HCT116 (cell line): ENCODE measurements around the gene HLA-E. TPM values are rescaled to one million over a fixed set of nuclear protein-coding genes. Genes with fewer than 3 reads are reported as not detected.

Experiments used
- ATAC-seq: fragments of 200-7000 bp; cut with Tn5 transposase; 2 replicates; pipeline ENCODE4 v1.9.1; 2020; ENCODE audit warnings: mild to moderate bottlenecking, moderate library complexity
- BruUV-seq: library from RNA; stranded (reverse); fragments of 400-500 nt; replicated peaks from 2 replicates; lab custom pipeline; 2021; lab: Mats Ljungman, UMichigan
- CTCF ChIA-PET: fragments of 300-600 bp; sonication (Branson Sonifier 250); formaldehyde crosslinking; loops from one replicate; lab custom pipeline; 2021; ENCODE audit warnings: antibody characterized with exemption; lab: Charles Lee
- POLR2A ChIA-PET: fragments of 300-600, 350-600 bp; sonication (Branson Sonifier 250); formaldehyde crosslinking; loops from one replicate; lab custom pipeline; 2021; ENCODE audit warnings: antibody characterized with exemption; lab: Charles Lee
- RAD21 ChIA-PET, 2 experiments: fragments of 300-600 bp; sonication (Branson Sonifier 250); formaldehyde crosslinking; loops; one replicate each; lab custom pipeline; 2023; ENCODE audit warnings: low total read pairs in 2 of 2; ENCODE audit not compliant: uncharacterized antibody in 2 of 2, unreplicated experiment in 2 of 2, low non-redundant PET in 1 of 2; lab: Charles Lee
- DNase-seq: peaks from one replicate; pipeline ENCODE4 v3.0.0-alpha.2; 2010; ENCODE audit warnings: low read depth, low spot score
- H2AFZ ChIP-seq: fragments of 200-600 bp; shearing (Covaris generic), sonication (generic); 2 replicates; pipeline ENCODE4 v1.6.1; 2017; ENCODE audit warnings: low read depth, mixed run types, mixed read lengths, antibody characterized with exemption, low read length; ENCODE audit not compliant: poor library complexity, severe bottlenecking
- H3K27ac ChIP-seq: 2 replicates; pipeline ENCODE4 v1.5.1; 2012; ENCODE audit warnings: low read depth, low read length
- H3K27me3 ChIP-seq: fragments of 200-600 bp; sonication (generic); 2 replicates; pipeline ENCODE4 v1.6.1; 2016; ENCODE audit warnings: mixed run types, low read length, mixed read lengths; ENCODE audit not compliant: insufficient read depth
- H3K36me3 ChIP-seq, 2 experiments: fragments of 200-500 bp in 1 of 2; fragments of 200-600 bp in 1 of 2; sonication (Bioruptor generic) in 1 of 2; sonication (generic) in 1 of 2; 2 replicates each; pipeline versions ENCODE4 v1.5.1 to v1.6.1; 2014 to 2016; ENCODE audit warnings: low read length in 2 of 2, inconsistent platforms in 1 of 2, mixed read lengths in 1 of 2, mixed run types in 1 of 2; ENCODE audit not compliant: insufficient read depth in 2 of 2, control insufficient read depth in 1 of 2
- H3K4me1 ChIP-seq, 2 experiments: fragments of 200-600 bp in 1 of 2; sonication (generic) in 1 of 2; 2 replicates each; pipeline versions ENCODE4 v1.5.1 to v1.6.1; 2012 to 2017; ENCODE audit warnings: low read length in 2 of 2, inconsistent platforms in 1 of 2, mild to moderate bottlenecking in 1 of 2, mixed read lengths in 1 of 2, mixed run types in 1 of 2, moderate library complexity in 1 of 2; ENCODE audit not compliant: insufficient read depth in 2 of 2, control insufficient read depth in 1 of 2
- H3K4me2 ChIP-seq: fragments of 200-600 bp; sonication (generic); 2 replicates; pipeline ENCODE4 v1.6.1; 2017; ENCODE audit warnings: mixed run types, low read length, mixed read lengths
- H3K4me3 ChIP-seq, 2 experiments: fragments of 200-600 bp in 1 of 2; sonication (generic) in 1 of 2; replicated peaks in 1 of 2; 2 replicates each; pipeline ENCODE4 v1.5.1; 2011 to 2016; ENCODE audit warnings: low read length in 2 of 2, control low read depth in 1 of 2, low read depth in 1 of 2, mild to moderate bottlenecking in 1 of 2, mixed read lengths in 1 of 2, mixed run types in 1 of 2
- H3K79me2 ChIP-seq: fragments of 200-600 bp; sonication (generic); 2 replicates; pipeline ENCODE4 v1.6.1; 2017; ENCODE audit warnings: mild to moderate bottlenecking, mixed run types, low read length, moderate library complexity, mixed read lengths; ENCODE audit not compliant: insufficient read depth
- H3K9ac ChIP-seq: fragments of 200-600 bp; sonication (generic); 2 replicates; pipeline ENCODE4 v1.6.1; 2016; ENCODE audit warnings: low read length, mixed read lengths
- H3K9me2 ChIP-seq: fragments of 200-600 bp; sonication (generic), shearing (Covaris generic); 2 replicates; pipeline ENCODE4 v1.6.1; 2017; ENCODE audit warnings: mixed run types, mild to moderate bottlenecking, moderate library complexity; ENCODE audit not compliant: insufficient read depth
- H3K9me3 ChIP-seq, 2 experiments: fragments of 200-500 bp in 1 of 2; fragments of 200-600 bp in 1 of 2; sonication (Bioruptor generic) in 1 of 2; sonication (generic) in 1 of 2; 2 replicates each; pipeline ENCODE4 v1.6.1; 2014 to 2017; ENCODE audit warnings: low read length in 2 of 2, mixed read lengths in 2 of 2, inconsistent platforms in 1 of 2, low read depth in 1 of 2, mild to moderate bottlenecking in 1 of 2, mixed run types in 1 of 2, moderate library complexity in 1 of 2; ENCODE audit not compliant: control insufficient read depth in 1 of 2, insufficient read depth in 1 of 2
- H4K20me1 ChIP-seq: fragments of 200-600 bp; sonication (generic), shearing (Covaris generic); 2 replicates; pipeline ENCODE4 v1.6.1; 2017; ENCODE audit warnings: mixed run types, mild to moderate bottlenecking, moderate library complexity; ENCODE audit not compliant: insufficient read depth
- CBX3 ChIP-seq: IDR thresholded peaks from 2 replicates; pipeline ENCODE4 v1.6.1; 2012; ENCODE audit warnings: low read depth
- EGR1 ChIP-seq: IDR thresholded peaks from 2 replicates; pipeline ENCODE4 v1.6.1; 2012; ENCODE audit warnings: low read depth
- ELF1 ChIP-seq: IDR thresholded peaks from 2 replicates; pipeline ENCODE4 v1.6.1; 2012; ENCODE audit warnings: low read depth, borderline replicate concordance
- EZH2 ChIP-seq: fragments of 200-600 bp; sonication (generic); IDR thresholded peaks from 2 replicates; pipeline ENCODE4 v1.6.1; 2017; ENCODE audit warnings: antibody characterized with exemption, mixed run types
- EZH2phosphoT487 ChIP-seq: fragments of 200-600 bp; IDR thresholded peaks from 2 replicates; pipeline ENCODE4 v1.6.1; 2018; ENCODE audit warnings: antibody characterized with exemption, borderline replicate concordance
- FOSL1 ChIP-seq: IDR thresholded peaks from 2 replicates; pipeline ENCODE4 v1.6.1; 2012; ENCODE audit warnings: low read depth
- JUND ChIP-seq: IDR thresholded peaks from 2 replicates; pipeline ENCODE4 v1.6.1; 2012
- POLR2A ChIP-seq: IDR thresholded peaks from 2 replicates; pipeline ENCODE4 v1.7.0; 2011; ENCODE audit warnings: borderline replicate concordance; ENCODE audit not compliant: insufficient read depth, insufficient read length; ENCODE audit errors: extremely low read depth
- POLR2AphosphoS5 ChIP-seq: IDR thresholded peaks from 2 replicates; pipeline ENCODE4 v1.6.1; 2011; ENCODE audit warnings: mild to moderate bottlenecking, low read depth, low read length, moderate library complexity
- RAD21 ChIP-seq: IDR thresholded peaks from 2 replicates; pipeline ENCODE4 v1.6.1; 2012; ENCODE audit warnings: low read depth, mild to moderate bottlenecking
- REST ChIP-seq: IDR thresholded peaks from 2 replicates; pipeline ENCODE4 v1.6.1; 2012; ENCODE audit warnings: low read depth
- SP1 ChIP-seq: IDR thresholded peaks from 2 replicates; pipeline ENCODE4 v1.6.1; 2012; ENCODE audit warnings: low read depth
- SRF ChIP-seq: IDR thresholded peaks from 2 replicates; pipeline ENCODE4 v1.6.1; 2012; ENCODE audit warnings: low read depth
- TCF7L2 ChIP-seq: IDR thresholded peaks from 2 replicates; pipeline ENCODE4 v1.7.0; 2011; ENCODE audit warnings: borderline replicate concordance, inconsistent platforms; ENCODE audit not compliant: insufficient read depth, insufficient read length; ENCODE audit errors: extremely low read depth
- YY1 ChIP-seq: IDR thresholded peaks from 2 replicates; pipeline ENCODE4 v1.6.1; 2011; ENCODE audit warnings: low read length, low read depth, moderate library complexity, mild to moderate bottlenecking; ENCODE audit not compliant: insufficient replicate concordance; ENCODE audit errors: extremely low read depth
- ZFX ChIP-seq: fragments of 450-650 bp; IDR thresholded peaks from 2 replicates; pipeline ENCODE4 v1.6.1; 2017
- ZNF274 ChIP-seq: fragments of 200-500 bp; sonication (Bioruptor generic); IDR thresholded peaks from 2 replicates; pipeline ENCODE4 v1.6.1; 2014; ENCODE audit warnings: mild to moderate bottlenecking, low read depth, low read length, inconsistent platforms
- intact Hi-C: fragments of 100-400 bp; cut with micrococcal nuclease; formaldehyde crosslinking; loops from 2 replicates; pipeline ENCODE4 v1.10.0; 2022
- total RNA-seq: library from RNA; stranded (reverse); gene quantifications from one replicate; pipeline ENCODE4 v1.2.1, GENCODE V29; 2021; ENCODE audit not compliant: unreplicated experiment
- TF ChIP-seq, protein P1 (sequence below), 3 experiments: fragments of 200-600 bp in 1 of 3; sonication (generic) in 1 of 3; IDR thresholded peaks in 2 of 3; conservative IDR thresholded peaks in 1 of 3; 2 replicates each; pipeline ENCODE4 v1.5.1; 2012 to 2017; ENCODE audit warnings: low read depth in 2 of 3, low read length in 2 of 3, antibody characterized with exemption in 1 of 3, borderline replicate concordance in 1 of 3, control low read depth in 1 of 3, mild to moderate bottlenecking in 1 of 3, mixed read lengths in 1 of 3, mixed run types in 1 of 3, moderate library complexity in 1 of 3; ENCODE audit not compliant: insufficient read depth in 1 of 3

HLA-E gene
- total RNA-seq, 1 experiment from 2014 or later: 108 TPM

DNA sequence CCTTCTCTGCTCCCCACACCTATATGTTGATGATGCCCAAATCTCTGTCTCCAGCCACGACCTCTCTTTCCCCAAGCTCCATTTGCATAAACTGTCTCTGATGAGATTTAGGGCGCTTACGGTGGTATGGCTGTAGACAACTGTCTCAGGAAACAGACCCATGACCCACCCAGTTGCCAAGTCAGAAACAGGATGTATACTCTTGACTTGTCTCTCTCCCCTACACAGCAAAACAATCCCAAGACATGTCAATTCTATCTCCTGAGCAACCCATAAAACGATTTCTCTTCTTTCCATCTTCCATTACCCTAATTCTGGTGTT is 53.1 kb downstream of the HLA-E start:
- no peak overlapping the region for H3K9ac ChIP-seq
- H3K9me2 ChIP-seq: no peaks in the 10 kb centered on the region
- no peak overlapping the region for H3K27ac ChIP-seq
- peaks cover 0 to 10% of the 10 kb centered on the region in 2 experiments; a peak in 2 of 4 replicates for H3K4me1 ChIP-seq
- H3K27me3 ChIP-seq: no peaks in the 10 kb centered on the region
- no peaks in the 10 kb centered on the region for H3K79me2 ChIP-seq
- H2AFZ ChIP-seq: no peak overlapping the region
- no peaks in the 10 kb centered on the region for H4K20me1 ChIP-seq
- H3K9me3 ChIP-seq: no peaks in the 10 kb centered on the region
- H3K36me3 ChIP-seq: 0 out of 4 replicates have a peak, but pooled peaks cover 0 to 2% of the 10 kb centered on the region in 2 experiments
- ATAC-seq (no peak), DNase-seq (no peak)
- no TSS peak for BruUV-seq
- POLR2A ChIA-PET: interaction anchor here (1.1 to 1.7 kb wide), 3 partner anchors 10 to 188 kb away, joined by 3 to 4 read pairs (median 3); no protein-coding TSS in a partner anchor
- intact Hi-C loops: loop anchor here (5.0 kb wide), 1 partner anchor 190 kb away; no protein-coding TSS in a partner anchor
- no peak overlapping the region for H3K4me3 ChIP-seq
- RAD21 ChIA-PET: interaction anchor here in 1 of 2 experiments (1.1 kb wide), 1 partner anchor 188 kb away, joined by 5 read pairs; no protein-coding TSS in a partner anchor
- CTCF ChIA-PET: interaction anchor here (0.9 to 3.3 kb wide), 8 partner anchors 10 to 189 kb away, joined by 3 to 36 read pairs (median 6); partner anchors contain the start of gene ABCF1
- TF ChIP-seq SRF: no peak
- TF ChIP-seq TCF7L2: no peak
- no peak for TF ChIP-seq CBX3
- TF ChIP-seq EZH2phosphoT487: no peak
- no peak for TF ChIP-seq EGR1
- no peak for TF ChIP-seq RAD21
- TF ChIP-seq JUND: no peak
- TF ChIP-seq ZFX: no peak
- TF ChIP-seq POLR2A: no peak
- no peak for TF ChIP-seq ZNF274
- TF ChIP-seq SP1: no peak
- no peak for TF ChIP-seq ELF1
- TF ChIP-seq EZH2: no peak
- TF ChIP-seq, protein P1, sequence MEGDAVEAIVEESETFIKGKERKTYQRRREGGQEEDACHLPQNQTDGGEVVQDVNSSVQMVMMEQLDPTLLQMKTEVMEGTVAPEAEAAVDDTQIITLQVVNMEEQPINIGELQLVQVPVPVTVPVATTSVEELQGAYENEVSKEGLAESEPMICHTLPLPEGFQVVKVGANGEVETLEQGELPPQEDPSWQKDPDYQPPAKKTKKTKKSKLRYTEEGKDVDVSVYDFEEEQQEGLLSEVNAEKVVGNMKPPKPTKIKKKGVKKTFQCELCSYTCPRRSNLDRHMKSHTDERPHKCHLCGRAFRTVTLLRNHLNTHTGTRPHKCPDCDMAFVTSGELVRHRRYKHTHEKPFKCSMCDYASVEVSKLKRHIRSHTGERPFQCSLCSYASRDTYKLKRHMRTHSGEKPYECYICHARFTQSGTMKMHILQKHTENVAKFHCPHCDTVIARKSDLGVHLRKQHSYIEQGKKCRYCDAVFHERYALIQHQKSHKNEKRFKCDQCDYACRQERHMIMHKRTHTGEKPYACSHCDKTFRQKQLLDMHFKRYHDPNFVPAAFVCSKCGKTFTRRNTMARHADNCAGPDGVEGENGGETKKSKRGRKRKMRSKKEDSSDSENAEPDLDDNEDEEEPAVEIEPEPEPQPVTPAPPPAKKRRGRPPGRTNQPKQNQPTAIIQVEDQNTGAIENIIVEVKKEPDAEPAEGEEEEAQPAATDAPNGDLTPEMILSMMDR (IDR thresholded peaks at IDR 0.05 in 2 of 3, conservative IDR thresholded peaks at IDR 0.05 in 1 of 3; ENCODE audit: borderline replicate concordance in 1 of 3, insufficient read depth in 1 of 3, low read depth in 2 of 3, low read length in 2 of 3): no peak
- TF ChIP-seq POLR2AphosphoS5: no peak
- no peak for TF ChIP-seq REST
- no peak for TF ChIP-seq FOSL1
- TF ChIP-seq YY1: no peak
- H3K4me2 ChIP-seq: no peak overlapping the region
